Mucosa of rectum (tissue), 2 donors: Measurements from ENCODE around the gene EPB41L1.

Source experiments
- H3K27ac ChIP-seq, 2 donors: one replicate each; pipeline ENCODE4 v1.7.0; 2013; ENCODE audit warnings: inconsistent platforms in 2 of 2, low read depth in 2 of 2, low read length in 2 of 2
- H3K27me3 ChIP-seq, 2 donors: one replicate each; pipeline ENCODE4 v1.7.0; 2013; ENCODE audit warnings: low read length in 2 of 2; ENCODE audit not compliant: control insufficient read depth in 2 of 2, insufficient read depth in 2 of 2
- H3K36me3 ChIP-seq, 2 donors: one replicate each; pipeline ENCODE4 v1.7.0; 2013; ENCODE audit warnings: low read length in 2 of 2; ENCODE audit not compliant: control insufficient read depth in 2 of 2, insufficient read depth in 2 of 2
- H3K4me1 ChIP-seq, 2 donors: one replicate each; pipeline ENCODE4 v1.7.0; 2013; ENCODE audit warnings: low read length in 2 of 2, mild to moderate bottlenecking in 1 of 2; ENCODE audit not compliant: control insufficient read depth in 2 of 2, insufficient read depth in 2 of 2
- H3K4me3 ChIP-seq, 2 donors: one replicate each; pipeline ENCODE4 v1.7.0; 2013; ENCODE audit warnings: low read length in 2 of 2
- H3K9ac ChIP-seq, 2 donors: one replicate each; pipeline ENCODE4 v1.7.0; 2013; ENCODE audit warnings: low read length in 2 of 2, low read depth in 1 of 2, mild to moderate bottlenecking in 1 of 2
- H3K9me3 ChIP-seq, 2 donors: one replicate each; pipeline ENCODE4 v1.7.0; 2013; ENCODE audit warnings: low read length in 2 of 2; ENCODE audit not compliant: control insufficient read depth in 2 of 2
- donor health status: healthy.
- donor health status: Normal muscosa, but diverticular disease.

The EPB41L1 gene

DNA sequence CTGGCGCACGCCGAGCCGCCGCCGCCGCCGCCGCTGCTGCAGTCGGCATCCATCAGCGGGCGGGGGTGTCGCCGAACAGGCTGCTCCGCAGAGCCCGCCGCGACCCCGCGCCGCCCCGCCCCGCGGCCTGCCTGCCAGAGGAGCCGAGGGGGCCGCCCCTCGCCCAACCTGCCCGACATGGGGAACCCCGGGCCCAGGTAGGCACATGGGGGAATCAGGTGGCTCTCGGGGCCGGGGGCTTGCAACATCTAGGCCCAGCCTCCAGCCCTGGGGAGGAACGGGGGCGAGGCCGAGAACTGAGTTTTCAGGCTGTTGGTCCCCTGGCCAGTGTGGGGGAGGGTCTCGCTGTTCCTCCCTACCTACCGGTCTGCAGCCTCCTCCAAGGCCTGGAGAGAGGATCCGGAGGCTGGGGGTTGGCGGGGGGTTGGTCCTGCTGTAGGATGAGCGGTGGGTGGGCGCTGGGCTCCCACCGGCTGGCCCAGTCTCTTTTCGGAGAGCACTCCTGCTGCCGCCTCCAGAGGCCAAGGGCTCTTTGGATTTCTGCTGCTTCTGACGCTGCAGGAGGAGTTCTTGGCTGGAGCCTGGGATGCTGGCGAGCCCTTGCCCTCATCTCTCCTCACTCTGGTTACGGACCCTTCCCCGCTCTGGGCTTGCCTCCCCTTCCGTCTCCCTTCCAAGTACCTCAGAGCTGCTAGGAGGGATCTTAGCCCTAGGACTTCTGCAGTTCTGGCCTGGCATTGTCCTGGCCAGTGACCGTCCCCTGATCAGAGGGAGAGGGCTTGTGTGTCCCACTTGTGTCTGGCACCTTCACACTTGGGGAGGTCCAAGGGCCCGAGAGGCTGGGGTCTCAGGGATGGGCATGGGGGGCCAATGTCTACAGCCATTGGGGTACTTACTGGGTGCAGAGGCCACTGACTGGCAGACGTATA, at the start of gene EPB41L1:
Gene EPB41L1 (plus strand): TSS at position 41 of the 929 bp plus-strand sequence. CDS start 19,038 bp downstream, outside the sequence.
- no peaks in the 10 kb centered on the region for H3K27me3 ChIP-seq
- peaks cover 6% of the 10 kb centered on the region in 2 donors for H3K4me1 ChIP-seq
- peak within 1 kb of the TSS; percentile 52 to 59 for H3K9ac ChIP-seq
- H3K4me3 ChIP-seq, result peak within 1 kb of the TSS; percentile 61 to 66
- H3K27ac ChIP-seq, result no peak within 1 kb of the TSS
- H3K36me3 ChIP-seq, result no peaks in the 10 kb centered on the region
- no peaks in the 10 kb centered on the region for H3K9me3 ChIP-seq

DNA sequence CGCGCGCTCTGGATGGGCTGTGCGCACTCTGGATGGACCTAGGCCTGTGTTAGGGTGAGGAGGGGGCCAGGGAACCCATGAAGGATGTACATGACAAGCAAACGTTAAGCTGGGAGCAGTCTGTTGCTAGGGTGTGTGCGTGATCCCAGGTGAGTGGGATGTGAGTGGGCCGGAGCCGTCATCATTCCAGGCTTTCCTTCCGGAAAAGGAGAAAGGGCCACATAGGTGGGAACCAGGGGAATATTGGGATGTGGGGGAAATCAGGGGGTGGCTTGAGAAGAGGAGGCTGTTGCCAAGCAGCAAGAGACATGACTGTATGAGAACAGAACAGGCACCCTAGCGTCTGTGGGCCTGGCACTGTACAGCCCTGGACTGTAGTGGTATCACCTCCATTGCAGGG, 49.7 kb upstream of the EPB41L1 start:
- H3K27ac ChIP-seq, result peak overlapping the region; percentile 82 to 85
- H3K4me1 ChIP-seq, result peaks cover 29 to 49% of the 10 kb centered on the region in 2 donors
- H3K9ac ChIP-seq, result no peak overlapping the region

DNA sequence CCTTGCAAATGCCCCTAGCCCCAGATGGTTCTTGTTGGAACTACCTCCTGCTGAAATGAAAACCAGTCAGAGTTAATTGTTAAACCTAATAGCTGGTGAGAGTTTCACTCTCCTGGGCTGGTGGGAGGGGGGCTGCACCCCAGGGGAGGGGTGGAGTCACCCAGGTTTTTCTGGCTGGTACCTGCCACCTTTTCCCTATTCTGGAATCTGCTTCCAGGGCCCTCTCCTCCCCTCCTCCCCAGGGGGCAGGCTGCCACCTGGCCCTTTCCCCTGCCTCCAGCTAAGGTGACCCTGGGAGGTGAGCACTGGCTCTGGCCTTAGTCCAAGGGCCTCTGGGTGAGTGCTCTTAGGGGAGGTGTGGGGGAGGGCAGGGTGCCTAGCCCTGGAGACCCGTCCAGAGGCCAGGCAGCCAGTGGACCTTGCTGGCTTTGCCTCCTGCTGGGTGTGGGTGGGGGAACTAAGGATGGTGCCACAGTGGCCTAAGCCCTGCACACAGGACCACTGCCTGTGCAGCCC, 48.8 kb upstream of the EPB41L1 start:
- Histone ChIP-seq H3K36me3 (peaks cover 0 to 2% of the 10 kb centered on the region in 2 donors), H3K4me3 (peak overlapping the region in 1 of 2 donors; percentile 41), H3K27ac (peak overlapping the region; percentile 82 to 85), H3K9ac (peak overlapping the region; percentile 47 to 55), H3K9me3 (no peaks in the 10 kb centered on the region), H3K4me1 (peaks cover 27 to 51% of the 10 kb centered on the region in 2 donors), H3K27me3 (no peaks in the 10 kb centered on the region)

More for the DNA sequence above, 49.7 kb upstream of the EPB41L1 start:
- no peaks in the 10 kb centered on the region for H3K36me3 ChIP-seq
- H3K4me3 ChIP-seq, result no peak overlapping the region
- no peaks in the 10 kb centered on the region for H3K27me3 ChIP-seq
- H3K9me3 ChIP-seq, result no peaks in the 10 kb centered on the region

DNA sequence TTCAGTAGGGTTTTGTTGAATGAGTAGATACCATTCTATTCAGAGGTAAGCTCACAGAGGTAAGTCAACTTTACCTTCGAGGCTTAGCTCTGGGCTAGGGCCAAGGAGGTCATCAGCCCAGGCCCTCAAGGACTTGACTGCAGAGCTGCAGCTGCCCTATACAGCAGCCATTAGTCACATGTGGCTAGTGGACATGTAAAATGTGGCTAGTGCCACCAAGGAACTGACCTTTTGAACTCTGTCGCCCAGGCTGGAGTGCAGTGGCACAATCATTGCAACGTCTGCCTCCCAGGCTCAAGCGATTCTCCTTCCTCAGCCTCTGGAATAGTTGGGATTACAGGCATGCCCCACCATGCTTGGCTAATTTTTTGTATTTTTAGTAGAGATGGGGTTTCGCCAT, 47.9 kb upstream of the EPB41L1 start:
- H3K4me1 ChIP-seq, result peaks cover 27 to 53% of the 10 kb centered on the region in 2 donors
- H3K4me3 ChIP-seq, result no peak overlapping the region
- H3K9me3 ChIP-seq, result no peaks in the 10 kb centered on the region
- H3K9ac ChIP-seq, result no peak overlapping the region
- peaks cover 0 to 2% of the 10 kb centered on the region in 2 donors for H3K36me3 ChIP-seq
- H3K27ac ChIP-seq, result peak overlapping the region; percentile 82 to 85
- no peaks in the 10 kb centered on the region for H3K27me3 ChIP-seq

DNA sequence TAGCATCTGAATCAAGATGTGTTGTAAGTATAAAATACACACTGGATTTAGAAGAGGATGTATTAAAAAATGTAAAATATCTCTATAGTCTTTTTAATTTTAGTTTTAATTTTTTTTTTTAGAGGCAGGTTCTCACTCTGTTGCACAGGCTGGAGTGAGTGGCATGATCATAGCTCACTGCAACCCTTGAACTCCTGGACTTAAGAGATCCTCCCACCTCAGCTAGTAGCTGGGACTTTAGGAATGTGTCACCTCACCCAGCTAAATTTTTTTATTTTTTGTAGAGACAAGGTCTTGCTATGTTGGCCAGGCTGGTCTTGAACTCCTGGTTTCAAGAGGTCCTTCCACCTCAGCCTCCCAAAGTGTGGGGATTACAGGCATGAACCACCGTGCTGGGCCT, 46.7 kb upstream of the EPB41L1 start:
- Histone ChIP-seq H3K9me3 (no peaks in the 10 kb centered on the region), H3K27me3 (no peaks in the 10 kb centered on the region), H3K4me1 (peaks cover 26 to 51% of the 10 kb centered on the region in 2 donors), H3K4me3 (no peak overlapping the region), H3K36me3 (peaks cover 0 to 2% of the 10 kb centered on the region in 2 donors), H3K9ac (no peak overlapping the region), H3K27ac (no peak overlapping the region)

DNA sequence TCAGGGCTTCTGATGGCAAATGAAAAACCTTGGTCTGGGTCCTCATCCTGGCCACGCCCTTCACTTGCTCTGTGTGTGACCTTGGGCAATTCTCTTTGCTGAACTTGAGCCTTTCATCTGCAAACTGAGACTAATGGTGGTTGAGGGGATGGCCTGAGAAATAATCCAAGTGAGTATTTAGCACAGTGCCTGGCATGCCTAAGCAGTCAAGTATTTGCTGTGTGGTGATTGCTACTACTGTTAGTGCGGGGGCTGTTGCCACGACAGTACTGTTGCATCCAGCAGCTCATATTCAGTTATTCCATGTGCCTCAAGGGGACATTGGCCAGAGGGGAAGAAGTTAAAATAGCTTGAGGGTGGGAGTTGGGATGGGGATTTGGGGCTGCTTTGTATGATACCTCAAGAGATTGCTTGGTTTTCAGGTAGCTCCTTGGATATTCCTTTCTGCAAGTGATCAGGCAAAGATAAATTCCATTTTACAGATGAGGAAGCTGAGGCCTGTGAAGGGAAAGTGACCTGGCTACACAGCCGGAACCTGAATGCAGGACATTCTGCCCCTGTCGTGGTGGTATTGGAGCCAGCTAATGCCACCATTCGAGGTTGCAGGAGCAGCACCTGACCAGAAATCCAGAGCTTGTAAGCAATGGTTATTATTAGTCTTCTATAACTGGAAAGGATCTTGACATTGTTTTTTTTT, 45.1 kb upstream of the EPB41L1 start:
- Histone ChIP-seq H3K4me1 (peaks cover 21 to 39% of the 10 kb centered on the region in 2 donors), H3K9ac (no peak overlapping the region), H3K4me3 (no peak overlapping the region), H3K36me3 (peaks cover 0 to 2% of the 10 kb centered on the region in 2 donors), H3K27me3 (no peaks in the 10 kb centered on the region), H3K9me3 (no peaks in the 10 kb centered on the region), H3K27ac (no peak overlapping the region)

DNA sequence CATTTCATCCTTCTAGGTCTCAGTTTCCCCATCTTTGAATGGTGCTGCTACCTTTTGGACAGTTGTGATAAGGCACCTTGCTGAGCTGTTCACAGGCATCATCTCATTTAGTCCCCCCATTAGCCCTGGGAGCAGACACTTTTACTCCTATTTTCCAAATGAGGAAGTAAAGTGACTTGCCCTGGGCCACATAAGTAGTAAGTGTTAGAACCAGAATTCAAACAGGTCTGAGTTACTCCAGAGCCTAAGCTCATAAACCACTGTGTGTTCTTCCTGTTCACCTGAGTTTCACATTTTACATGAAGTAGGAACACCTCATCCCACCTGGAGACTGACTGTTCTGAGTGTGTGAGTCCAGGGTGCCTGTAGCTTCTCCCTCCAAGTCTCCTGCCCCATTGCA, 43.5 kb upstream of the EPB41L1 start:
- no peaks in the 10 kb centered on the region for H3K27me3 ChIP-seq
- peak overlapping the region in 1 of 2 donors; percentile 73 for H3K27ac ChIP-seq
- H3K36me3 ChIP-seq, result peaks cover 0 to 2% of the 10 kb centered on the region in 2 donors
- H3K9ac ChIP-seq, result peak overlapping the region in 1 of 2 donors; percentile 16
- H3K9me3 ChIP-seq, result no peaks in the 10 kb centered on the region
- H3K4me1 ChIP-seq, result peaks cover 18 to 30% of the 10 kb centered on the region in 2 donors
- H3K4me3 ChIP-seq, result no peak overlapping the region

DNA sequence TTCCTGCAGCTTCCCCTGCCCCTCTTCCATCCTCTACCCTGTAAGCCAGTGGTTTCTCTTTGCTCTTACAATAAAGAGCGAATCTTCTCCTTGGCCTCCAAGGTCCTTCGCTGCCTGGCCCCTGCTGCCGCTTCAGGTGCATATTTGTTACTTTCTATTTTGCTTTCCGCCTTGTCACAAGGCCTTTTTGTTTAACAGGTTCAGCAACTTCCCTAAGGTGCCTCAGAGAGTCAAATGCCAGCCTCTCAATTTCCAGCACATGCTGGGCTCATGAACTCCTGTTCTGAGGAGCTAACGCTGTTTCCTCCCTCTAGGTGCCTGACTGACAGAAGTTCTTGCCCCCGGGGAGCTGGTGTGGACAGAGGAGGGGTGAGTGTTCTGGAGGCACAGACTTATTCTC, 42.4 kb upstream of the EPB41L1 start:
- H3K4me3 ChIP-seq, result no peak overlapping the region
- H3K9ac ChIP-seq, result peak overlapping the region in 1 of 2 donors; percentile 6
- H3K9me3 ChIP-seq, result no peaks in the 10 kb centered on the region
- H3K27me3 ChIP-seq, result no peaks in the 10 kb centered on the region
- H3K27ac ChIP-seq, result peak overlapping the region; percentile 13 to 69
- peaks cover 12 to 22% of the 10 kb centered on the region in 2 donors for H3K4me1 ChIP-seq
- H3K36me3 ChIP-seq, result peaks cover 0 to 2% of the 10 kb centered on the region in 2 donors

DNA sequence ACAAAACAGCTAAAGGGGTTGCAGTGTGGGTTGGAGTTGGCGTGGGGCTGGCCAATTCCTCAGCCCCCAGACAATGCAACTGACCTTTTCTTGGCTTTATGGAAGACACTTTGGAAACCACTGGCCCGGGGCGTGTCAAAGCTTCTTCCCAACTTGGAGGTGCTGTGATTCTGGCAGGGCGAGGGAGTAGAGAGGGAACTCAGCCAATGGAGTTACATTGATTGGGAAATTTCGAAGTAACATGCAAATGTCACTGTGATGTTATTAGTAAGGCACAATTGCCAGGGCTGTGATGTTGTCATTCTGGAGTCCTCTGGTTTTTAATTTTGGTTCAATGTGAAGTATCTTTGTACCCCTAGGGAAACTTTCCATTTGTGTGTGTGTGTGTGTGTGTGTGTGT, 41.5 kb upstream of the EPB41L1 start:
- Histone ChIP-seq H3K27ac (no peak overlapping the region), H3K27me3 (no peaks in the 10 kb centered on the region), H3K9me3 (no peaks in the 10 kb centered on the region), H3K9ac (no peak overlapping the region), H3K4me3 (no peak overlapping the region), H3K36me3 (peaks cover 0 to 2% of the 10 kb centered on the region in 2 donors), H3K4me1 (peaks cover 18 to 30% of the 10 kb centered on the region in 2 donors)
